Right lobe of liver (tissue), 6 donors: ENCODE measurements around the gene ZNF362. TPM values are rescaled to one million over a fixed set of nuclear protein-coding genes. Genes with fewer than 3 reads are reported as not detected.

ENCODE experiments used
- ATAC-seq, 4 donors: fragments of 200-7000 bp; cut with Tn5 transposase; one replicate each; pipeline ENCODE4 v1.9.1; 2020; ENCODE audit warnings: mild to moderate bottlenecking in 4 of 4, moderate library complexity in 4 of 4
- DNase-seq, 3 donors: peaks; one replicate each; pipeline ENCODE4 v3.0.0-alpha.2; 2020
- H3K27ac ChIP-seq, 3 donors: fragments of 200-600 bp; one replicate each; pipeline ENCODE4 v1.8.0; 2022
- H3K27me3 ChIP-seq, 2 donors: fragments of 200-600 bp; one replicate each; pipeline ENCODE4 v1.8.0; 2022
- H3K36me3 ChIP-seq, 4 donors: fragments of 200-600 bp; sonication (generic) in 1 of 4; one replicate each; pipeline versions ENCODE4 v1.5.1 to v1.8.0; 2017 to 2022; ENCODE audit warnings: control low read depth in 1 of 4
- H3K4me1 ChIP-seq, 4 donors: fragments of 200-600 bp; sonication (generic) in 1 of 4; one replicate each; pipeline versions ENCODE4 v1.5.1 to v1.8.0; 2017 to 2022; ENCODE audit warnings: control low read depth in 1 of 4
- H3K4me3 ChIP-seq, 3 donors: fragments of 200-600 bp; one replicate each; pipeline ENCODE4 v1.8.0; 2022
- H3K9me3 ChIP-seq, 4 donors: fragments of 200-600 bp; sonication (generic) in 1 of 4; one replicate each; pipeline versions ENCODE4 v1.5.1 to v1.8.0; 2017 to 2022; ENCODE audit warnings: control low read depth in 1 of 4
- POLR2A ChIP-seq: fragments of 450-650 bp; IDR thresholded peaks from one replicate; pipeline ENCODE4 v1.6.1; 2017; ENCODE audit warnings: antibody characterized with exemption, mild to moderate bottlenecking
- WGBS: methylation state at CpG from one replicate; pipeline ENCODE4 v1.1.6; 2018; ENCODE audit warnings: low coverage, low lambda C conversion rate; ENCODE audit not compliant: insufficient coverage; ENCODE audit errors: missing lambda C conversion rate; 5-methylcytosine and 5-hydroxymethylcytosine counted together
- intact Hi-C, 2 donors: fragments of 100-400 bp; cut with DNase I; formaldehyde crosslinking; loops; one replicate each; pipeline versions ENCODE4 v1.11.2 to v1.14.1; 2022
- long read RNA-seq: library from polyadenylated mRNA; unstranded; transcript quantifications from one replicate; pipeline ENCODE4 v2.0.0, GENCODE V29; 2019
- total RNA-seq, 6 experiments: library from RNA; depleted of rRNA in 2 of 6; stranded (reverse); fragments of >200 nt in 2 of 6; fragmentation: NEBNext Ultra II Directional in 3 of 6; extraction: Animal tissue kit (Norgen Biotek cat#: 25700) in 3 of 6; gene quantifications; one replicate each; pipeline versions ENCODE4 v1.1.0 to v1.2.4, GENCODE V29; 2016 to 2023
- TF ChIP-seq, protein P1 (sequence below), 4 donors: fragments of 200-600 bp in 3 of 4; fragments of 450-650 bp in 1 of 4; IDR thresholded peaks; one replicate each; pipeline versions ENCODE4 v1.5.1 to v1.8.0; 2016 to 2022; ENCODE audit warnings: antibody characterized with exemption in 4 of 4, mild to moderate bottlenecking in 2 of 4
- donor health status: DM: no; HTN: yes; CAD: no.
- donor health status: DM: no; HTN: no; CAD: no.
- donor health status: DM: no; HTN: no; CAD: no.
- donor health status: DM: no; HTN: yes; CAD: no.
- donor health status: DM: no; HTN: yes; CAD: no.

ZNF362 gene
- total RNA-seq: 1 to 10 TPM; 3.4 to 8.4 (median 7.0) TPM
- long read RNA-seq, partial matches to known transcripts: 1 of 2 reads
- long read RNA-seq, other reads (novel, unspliced or antisense): 1 of 2 reads

GRCh38 chr1:33256471-33257206 is at the start of gene ZNF362:
TSS of gene ZNF362 (plus strand) at chr1:33256492. CDS start at chr1:33270575, 14,083 bp downstream.
- peak; percentile 63 to 70 (median 66) for ATAC-seq
- Histone ChIP-seq H3K36me3 (no peaks in the 10 kb centered on the region), H3K4me3 (peak within 1 kb of the TSS; percentile 41 to 62 (median 59)), H3K27me3 (no peaks in the 10 kb centered on the region), H3K9me3 (no peaks in the 10 kb centered on the region), H3K4me1 (peaks cover 0 to 19% (median 8%) of the 10 kb centered on the region in 4 donors), H3K27ac (peak within 1 kb of the TSS; percentile 84 to 95 (median 88))
- 0% methylated on average over 16 of the region's 88 CpGs for WGBS
- TF ChIP-seq, protein P1, sequence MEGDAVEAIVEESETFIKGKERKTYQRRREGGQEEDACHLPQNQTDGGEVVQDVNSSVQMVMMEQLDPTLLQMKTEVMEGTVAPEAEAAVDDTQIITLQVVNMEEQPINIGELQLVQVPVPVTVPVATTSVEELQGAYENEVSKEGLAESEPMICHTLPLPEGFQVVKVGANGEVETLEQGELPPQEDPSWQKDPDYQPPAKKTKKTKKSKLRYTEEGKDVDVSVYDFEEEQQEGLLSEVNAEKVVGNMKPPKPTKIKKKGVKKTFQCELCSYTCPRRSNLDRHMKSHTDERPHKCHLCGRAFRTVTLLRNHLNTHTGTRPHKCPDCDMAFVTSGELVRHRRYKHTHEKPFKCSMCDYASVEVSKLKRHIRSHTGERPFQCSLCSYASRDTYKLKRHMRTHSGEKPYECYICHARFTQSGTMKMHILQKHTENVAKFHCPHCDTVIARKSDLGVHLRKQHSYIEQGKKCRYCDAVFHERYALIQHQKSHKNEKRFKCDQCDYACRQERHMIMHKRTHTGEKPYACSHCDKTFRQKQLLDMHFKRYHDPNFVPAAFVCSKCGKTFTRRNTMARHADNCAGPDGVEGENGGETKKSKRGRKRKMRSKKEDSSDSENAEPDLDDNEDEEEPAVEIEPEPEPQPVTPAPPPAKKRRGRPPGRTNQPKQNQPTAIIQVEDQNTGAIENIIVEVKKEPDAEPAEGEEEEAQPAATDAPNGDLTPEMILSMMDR (IDR thresholded peaks at IDR 0.05): peak in 1 of 4 donors; percentile 9
- TF ChIP-seq POLR2A: peak; percentile 64
- DNase-seq: peak; percentile 79 to 87 (median 87)
- intact Hi-C loops: no loop called here

GRCh38 chr1:33211972-33212371 is 44.3 kb upstream of the ZNF362 start:
- intact Hi-C loops: no loop called here
- Histone ChIP-seq H3K27me3 (no peaks in the 10 kb centered on the region), H3K9me3 (no peaks in the 10 kb centered on the region), H3K4me3 (no peak overlapping the region), H3K4me1 (no peaks in the 10 kb centered on the region), H3K36me3 (no peaks in the 10 kb centered on the region), H3K27ac (no peak overlapping the region)
- DNase-seq: no peak
- TF ChIP-seq, protein P1 (IDR thresholded peaks at IDR 0.05): no peak
- no peak for TF ChIP-seq POLR2A
- 100% methylated on average over 2 of the region's 3 CpGs for WGBS
- no peak for ATAC-seq

DNA sequence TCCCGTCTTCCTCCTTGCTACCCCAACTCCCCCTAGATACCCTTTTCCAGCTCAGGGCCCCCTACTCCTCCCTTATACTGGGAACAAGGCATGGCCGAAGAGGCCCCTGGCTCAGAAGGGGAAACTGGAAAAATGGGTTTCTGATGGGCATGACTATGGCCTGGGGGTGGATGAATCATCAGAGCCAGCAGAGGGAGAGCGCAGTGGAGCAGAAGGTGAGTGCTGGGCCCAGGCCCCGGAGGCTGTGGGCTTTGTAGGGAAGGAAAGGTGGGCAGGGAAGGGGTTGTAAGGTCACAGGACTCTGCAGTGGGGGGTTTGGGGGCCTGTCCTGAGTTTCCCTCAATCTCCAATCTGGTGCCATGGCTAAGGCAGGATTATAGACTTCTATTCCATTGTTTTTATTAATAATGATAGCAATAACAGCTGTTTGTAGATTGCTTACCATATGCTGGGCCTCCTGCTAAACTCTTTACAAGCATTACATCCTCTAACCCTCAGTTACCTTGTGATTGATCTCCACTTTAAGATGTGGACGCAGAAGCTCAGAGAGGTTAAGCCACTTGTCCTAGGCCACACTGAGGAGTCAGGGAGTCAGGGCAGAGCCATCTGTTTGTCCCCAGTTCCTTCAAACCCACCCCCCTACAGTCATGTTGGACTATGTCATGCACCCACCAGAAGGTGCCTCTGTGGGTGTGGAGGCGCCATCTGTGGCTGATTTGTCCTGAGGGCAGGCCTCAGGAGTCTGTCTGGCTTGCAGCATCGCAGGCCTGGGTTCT is 36.2 kb upstream of the ZNF362 start:
- ATAC-seq (no peak), DNase-seq (no peak)
- no peaks in the 10 kb centered on the region for H3K9me3 ChIP-seq
- H3K36me3 ChIP-seq: no peaks in the 10 kb centered on the region
- TF ChIP-seq, protein P1 (IDR thresholded peaks at IDR 0.05): no peak
- TF ChIP-seq POLR2A: no peak
- intact Hi-C loops: no loop called here
- peaks cover 0 to 4% (median 0%) of the 10 kb centered on the region in 4 donors for H3K4me1 ChIP-seq
- WGBS: 76% methylated on average over 3 of the region's 7 CpGs
- H3K4me3 ChIP-seq: no peak overlapping the region
- H3K27me3 ChIP-seq: no peaks in the 10 kb centered on the region
- H3K27ac ChIP-seq: no peak overlapping the region

DNA sequence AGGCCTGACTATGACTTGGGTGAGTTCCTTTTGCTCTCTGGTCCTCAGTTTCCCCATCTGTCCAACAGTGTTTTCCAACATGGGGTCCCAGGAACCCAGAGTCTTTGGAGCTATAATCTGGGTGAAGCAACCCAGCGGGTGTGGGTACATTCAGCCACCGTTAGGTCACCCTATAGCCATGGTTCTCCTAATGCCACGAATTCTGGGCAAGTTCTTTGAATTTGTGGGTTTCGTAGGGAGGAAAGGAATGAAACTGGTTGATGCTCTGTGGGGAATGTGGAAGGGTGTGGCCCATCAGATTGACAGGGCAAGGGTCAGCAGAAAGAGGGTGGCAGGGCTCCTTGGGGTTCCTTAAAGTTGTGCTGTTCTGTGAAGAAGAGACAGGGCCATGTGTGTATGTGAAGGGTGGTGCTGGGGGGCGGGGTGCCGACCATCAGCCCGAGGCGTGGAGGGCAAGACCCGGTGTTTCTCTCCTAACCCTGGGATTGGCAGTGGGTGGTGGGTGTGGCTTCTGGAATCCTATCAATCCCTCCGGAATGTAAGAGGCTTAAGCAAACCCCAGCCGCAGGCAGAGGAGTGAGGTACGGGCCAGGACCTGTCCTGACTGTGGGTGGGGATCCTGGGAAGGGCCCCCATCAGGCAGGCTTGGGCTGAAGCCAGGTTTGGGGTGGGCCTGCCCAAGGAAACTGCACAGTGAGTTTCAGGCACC is 35.5 kb upstream of the ZNF362 start:
- H3K9me3 ChIP-seq: no peaks in the 10 kb centered on the region
- TF ChIP-seq POLR2A: no peak
- TF ChIP-seq, protein P1 (IDR thresholded peaks at IDR 0.05): no peak
- ATAC-seq: no peak
- no peaks in the 10 kb centered on the region for H3K36me3 ChIP-seq
- intact Hi-C loops: no loop called here
- no peaks in the 10 kb centered on the region for H3K27me3 ChIP-seq
- no peak overlapping the region for H3K27ac ChIP-seq
- WGBS: 63% methylated on average over 5 of the region's 12 CpGs
- H3K4me3 ChIP-seq: no peak overlapping the region
- DNase-seq: no peak
- H3K4me1 ChIP-seq: peaks cover 0 to 4% (median 0%) of the 10 kb centered on the region in 4 donors
